A673 (cell line): Measurements from ENCODE around the gene HMG20B. TPM values are rescaled to one million over a fixed set of nuclear protein-coding genes. Genes with fewer than 3 reads are reported as not detected.

Experiments used
- BruUV-seq: library from RNA; stranded (reverse); fragments of 400-500 nt; replicated peaks from 2 replicates; lab custom pipeline; 2021; lab: Mats Ljungman, UMichigan
- CTCF ChIA-PET: fragments of 300-600 bp; sonication (Branson Sonifier 250); formaldehyde crosslinking; loops from one replicate; lab custom pipeline; 2022; ENCODE audit warnings: antibody characterized with exemption; lab: Charles Lee
- POLR2A ChIA-PET: fragments of 300-600 bp; sonication (Branson Sonifier 250); formaldehyde crosslinking; loops from one replicate; lab custom pipeline; 2022; ENCODE audit warnings: antibody characterized with exemption; ENCODE audit not compliant: low non-redundant PET; lab: Charles Lee
- DNase-seq: peaks from one replicate; pipeline ENCODE4 v3.0.0-alpha.2; 2015; ENCODE audit warnings: low spot score
- H3K27ac ChIP-seq: fragments of 200-600 bp; sonication (generic); 2 replicates; pipeline ENCODE4 v1.5.1; 2016; ENCODE audit warnings: mixed run types, low read depth, mild to moderate bottlenecking, mixed read lengths, antibody characterized with exemption, low read length; ENCODE audit not compliant: poor library complexity, severe bottlenecking
- H3K27me3 ChIP-seq: fragments of 200-600 bp; sonication (generic); replicated peaks from 2 replicates; pipeline ENCODE4 v1.6.1; 2017; ENCODE audit warnings: mixed run types, low read depth, mild to moderate bottlenecking, mixed read lengths, antibody characterized with exemption, low read length; ENCODE audit not compliant: insufficient read depth, poor library complexity
- H3K36me3 ChIP-seq: fragments of 200-600 bp; sonication (generic); 2 replicates; pipeline ENCODE4 v1.6.1; 2016; ENCODE audit warnings: mixed run types, mild to moderate bottlenecking, mixed read lengths, antibody characterized with exemption, low read length; ENCODE audit not compliant: insufficient read depth, poor library complexity, severe bottlenecking
- H3K4me1 ChIP-seq: fragments of 200-600 bp; sonication (generic); 2 replicates; pipeline ENCODE4 v1.6.1; 2017; ENCODE audit warnings: mixed run types, mild to moderate bottlenecking, mixed read lengths, antibody characterized with exemption, low read length; ENCODE audit not compliant: insufficient read depth, poor library complexity, severe bottlenecking
- H3K4me3 ChIP-seq: fragments of 200-600 bp; sonication (generic); 2 replicates; pipeline ENCODE4 v1.5.1; 2016; ENCODE audit warnings: low read depth, mixed run types, mild to moderate bottlenecking, mixed read lengths, low read length; ENCODE audit not compliant: poor library complexity, severe bottlenecking
- H3K9me3 ChIP-seq: fragments of 200-600 bp; sonication (generic); 2 replicates; pipeline ENCODE4 v1.6.1; 2016; ENCODE audit warnings: mixed run types, low read depth, mild to moderate bottlenecking, mixed read lengths, antibody characterized with exemption, low read length; ENCODE audit not compliant: poor library complexity, severe bottlenecking
- CTCF ChIP-seq: fragments of 300-800, 200-600 bp; sonication (generic); conservative IDR thresholded peaks from 2 replicates; pipeline ENCODE4 v1.5.1; 2017; ENCODE audit warnings: low read depth, mild to moderate bottlenecking, antibody characterized with exemption, low read length, moderate library complexity, mixed read lengths
- EZH2 ChIP-seq: fragments of 200-600 bp; sonication (generic); IDR thresholded peaks from 2 replicates; pipeline ENCODE4 v1.6.1; 2017; ENCODE audit warnings: borderline replicate concordance, low read depth, mild to moderate bottlenecking, mixed read lengths, antibody characterized with exemption, low read length; ENCODE audit not compliant: poor library complexity, severe bottlenecking
- intact Hi-C: fragments of 100-400 bp; cut with micrococcal nuclease; formaldehyde crosslinking; loops from one replicate; pipeline ENCODE4 v1.10.0; 2022; ENCODE audit not compliant: unreplicated experiment
- total RNA-seq: library from RNA; stranded (reverse); gene quantifications from 2 replicates; pipeline ENCODE4 v1.2.3, GENCODE V29; 2021

HMG20B gene
- total RNA-seq, 1 experiment from 2014 or later, result 53.9 TPM

- no peak for TF ChIP-seq EZH2
- TF ChIP-seq CTCF, result no peak
- Histone ChIP-seq H3K27ac (no peak overlapping the region), H3K4me3 (no peak overlapping the region), H3K36me3 (peaks cover 14% of the 10 kb centered on the region), H3K27me3 (no peaks in the 10 kb centered on the region), H3K4me1 (peaks cover 4% of the 10 kb centered on the region), H3K9me3 (no peaks in the 10 kb centered on the region)
- intact Hi-C loops, result no loop called here
- ChIA-PET POLR2A (no interaction called here), CTCF (no interaction called here)
- no peak for DNase-seq
- BruUV-seq, result no TSS peak
These were observed 2.1 kb upstream of the HMG20B start for GRCh38 chr19:3570606-3571011.

GRCh38 chr19:3572132-3572854 lies 451 bp upstream of the HMG20B start:
- BruUV-seq, result no TSS peak
- DNase-seq, result peak; percentile 100
- H3K4me1 ChIP-seq, result peaks cover 16% of the 10 kb centered on the region
- H3K27ac ChIP-seq, result no peak overlapping the region
- H3K36me3 ChIP-seq, result peaks cover 15% of the 10 kb centered on the region
- no peaks in the 10 kb centered on the region for H3K9me3 ChIP-seq
- TF ChIP-seq EZH2 (no peak), CTCF (no peak)
- POLR2A ChIA-PET, result no interaction called here
- peak overlapping the region; percentile 86 for H3K4me3 ChIP-seq
- H3K27me3 ChIP-seq, result no peaks in the 10 kb centered on the region
- CTCF ChIA-PET, result no interaction called here
- intact Hi-C loops, result no loop called here

- H3K27me3 ChIP-seq, result no peaks in the 10 kb centered on the region
- intact Hi-C loops, result no loop called here
- peaks cover 15% of the 10 kb centered on the region for H3K36me3 ChIP-seq
- ChIA-PET CTCF (interaction anchor here (0.8 kb wide), 1 partner anchor 298 kb away, joined by 3 read pairs; no protein-coding TSS in a partner anchor), POLR2A (interaction anchor here (0.6 kb wide), 1 partner anchor 57 kb away, joined by 4 read pairs; no protein-coding TSS in a partner anchor)
- BruUV-seq, result TSS peak; percentile 56
- TF ChIP-seq EZH2, result no peak
- no peak for DNase-seq
- peaks cover 16% of the 10 kb centered on the region for H3K4me1 ChIP-seq
- peak overlapping the region; percentile 86 for H3K4me3 ChIP-seq
- H3K9me3 ChIP-seq, result no peaks in the 10 kb centered on the region
- peak overlapping the region; percentile 84 for H3K27ac ChIP-seq
These were observed 566 bp downstream of the HMG20B start for GRCh38 chr19:3573162-3573857.
